NCI-H1694 treated with DMSO at 0.1 percent for 48 hours (cell line): ENCODE data around the gene TCTA.

Experiments
- DNase-seq: peaks from one replicate; lab custom pipeline; 2025; lab: John Stamatoyannopoulos, UW

Gene TCTA

GRCh38 chr3:49410846-49411534 is 1.2 kb upstream of the TCTA start:
- DNase-seq, result no peak

DNA sequence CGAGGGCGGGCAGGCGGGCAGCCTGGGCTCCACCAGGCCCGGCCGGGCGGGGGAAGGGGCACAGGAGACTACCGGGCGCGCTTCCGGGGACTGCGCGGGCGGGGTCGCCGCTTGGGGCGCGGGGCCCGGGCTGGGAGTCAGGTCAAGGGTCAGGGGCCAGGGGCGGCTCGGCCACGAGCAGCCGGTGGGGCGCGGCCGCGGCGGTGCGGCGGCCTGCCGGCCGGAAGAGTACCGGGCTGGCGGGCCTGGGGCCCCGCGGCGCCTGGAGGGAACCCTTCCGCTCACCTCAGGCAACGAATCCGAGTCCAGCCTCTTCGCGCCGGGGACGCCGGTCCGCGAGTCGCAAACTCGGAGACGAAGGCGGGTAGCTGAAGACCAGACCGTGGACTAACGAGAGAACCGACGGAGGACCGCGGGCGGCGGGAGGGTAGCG is 672 bp upstream of the TCTA start:
- DNase-seq, result no peak

DNA sequence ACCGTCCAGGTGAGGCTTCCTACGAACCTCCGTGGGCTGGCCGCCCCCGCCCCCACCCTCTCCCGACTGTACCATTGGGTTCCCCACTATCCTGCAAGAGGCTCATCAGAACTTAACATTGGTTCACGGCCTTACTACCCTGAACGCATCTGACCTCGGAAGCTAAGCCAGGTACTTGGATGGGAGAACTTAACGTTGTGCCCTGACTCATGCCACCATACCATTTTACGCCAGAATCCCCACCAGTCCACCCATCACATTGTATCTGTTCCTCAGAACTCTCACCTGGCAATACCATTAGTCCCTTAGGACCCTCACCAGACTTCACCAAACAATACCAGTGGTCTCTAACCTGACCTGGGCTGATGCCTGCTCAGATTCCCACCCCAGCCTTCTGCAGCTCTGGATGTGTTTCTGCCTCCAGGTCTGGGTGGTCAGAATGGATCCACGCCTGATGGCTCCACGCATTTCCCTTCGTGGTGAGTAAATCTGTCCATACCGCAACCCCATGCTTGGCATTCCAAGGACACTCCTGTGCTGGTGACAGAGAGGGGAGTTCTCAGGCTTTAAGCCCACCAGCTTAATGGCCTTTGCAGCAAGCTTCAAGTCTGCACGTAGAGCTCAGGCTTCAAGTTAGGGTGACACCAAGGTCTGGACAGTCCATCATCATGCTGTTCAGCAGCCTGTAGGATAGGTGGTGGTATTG is 562 bp downstream of the TCTA start:
- no peak for DNase-seq

DNA sequence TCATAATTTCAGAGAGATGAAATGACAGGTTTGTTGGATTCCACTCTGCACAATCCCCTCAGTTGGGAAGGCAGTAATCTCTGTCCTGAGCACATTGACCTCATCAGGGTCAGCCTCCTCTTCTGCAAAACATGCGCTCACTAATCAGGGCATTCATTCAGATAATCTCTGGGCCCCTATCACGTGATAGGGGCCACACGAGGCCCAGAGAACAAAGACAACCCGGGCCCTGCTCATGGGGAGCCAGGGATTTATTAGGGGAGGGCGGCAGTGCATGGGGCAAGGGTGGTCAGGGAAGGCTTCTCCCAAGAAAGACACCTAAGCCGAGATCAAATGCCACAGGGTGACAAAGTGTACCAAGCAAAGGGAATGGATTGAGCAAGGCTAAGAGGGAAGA is 1.1 kb downstream of the TCTA start:
- no peak for DNase-seq

GRCh38 chr3:49414753-49415152 is 2.5 kb downstream of the TCTA start:
- DNase-seq, result no peak

DNA sequence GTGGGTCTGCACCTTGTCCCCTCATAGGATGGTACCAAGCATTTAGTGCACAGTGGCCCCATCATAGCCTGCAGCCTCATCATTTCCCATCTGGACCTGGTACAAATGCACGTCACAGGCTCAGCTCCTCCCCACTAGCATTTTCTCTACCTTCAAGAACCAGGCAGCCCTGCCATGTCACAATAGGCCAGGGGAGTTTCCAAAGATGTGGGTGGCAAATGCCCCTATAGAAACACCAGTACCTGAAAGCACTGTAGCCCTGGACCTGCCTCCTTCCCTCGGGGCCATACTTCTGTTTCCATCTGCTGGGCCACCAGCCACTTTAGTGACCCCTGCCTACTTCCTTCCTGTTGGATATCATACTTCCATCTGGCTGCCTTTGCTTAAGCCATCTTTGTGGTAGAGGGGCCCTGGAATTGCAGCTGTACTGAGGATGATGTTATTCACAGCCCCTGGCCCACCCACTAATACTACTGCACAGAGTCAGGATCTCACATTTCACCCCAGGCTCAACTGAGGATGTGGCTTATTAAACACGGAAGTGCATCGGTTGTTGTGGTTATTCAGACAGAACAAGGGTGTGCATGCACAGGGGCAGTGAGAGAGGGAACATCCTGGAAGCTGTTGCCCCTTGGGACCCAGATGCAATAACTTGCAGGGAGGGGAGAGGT is 3.8 kb downstream of the TCTA start:
- DNase-seq, result no peak

- DNase-seq, result no peak
Observed at GRCh38 chr3:49416867-49417266, 4.6 kb downstream of the TCTA start.

DNA sequence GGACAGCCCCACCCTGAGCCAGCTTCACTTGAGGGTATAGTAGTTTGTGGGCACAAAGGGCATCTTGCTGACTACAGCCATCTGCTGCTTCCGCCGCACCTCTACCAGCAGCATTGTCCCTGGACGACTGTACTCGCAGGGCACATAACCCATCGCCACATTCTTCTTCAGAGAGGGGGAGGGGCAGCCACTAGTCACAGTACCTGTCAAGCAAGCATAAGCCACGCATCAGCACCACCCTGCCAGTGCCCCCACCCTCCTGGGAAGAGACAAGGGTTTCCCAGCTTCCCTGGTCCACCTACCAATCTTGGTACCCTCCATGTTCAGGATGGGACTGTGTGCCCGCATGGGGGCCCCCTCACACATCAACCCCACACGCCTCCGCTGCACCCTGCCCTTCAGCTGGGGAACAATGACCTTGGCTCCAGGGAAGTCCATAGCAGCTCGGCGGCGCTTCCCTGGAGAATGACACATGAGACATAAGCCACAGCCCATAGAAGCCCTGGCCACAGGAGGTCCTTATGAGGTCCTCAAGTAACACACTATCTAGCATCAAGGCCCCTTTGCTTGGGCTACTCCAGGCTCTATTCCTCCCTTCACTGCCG is 5.4 kb downstream of the TCTA start:
- no peak for DNase-seq

- DNase-seq, result no peak
Observed at GRCh38 chr3:49421890-49422378, 9.7 kb downstream of the TCTA start.

DNA sequence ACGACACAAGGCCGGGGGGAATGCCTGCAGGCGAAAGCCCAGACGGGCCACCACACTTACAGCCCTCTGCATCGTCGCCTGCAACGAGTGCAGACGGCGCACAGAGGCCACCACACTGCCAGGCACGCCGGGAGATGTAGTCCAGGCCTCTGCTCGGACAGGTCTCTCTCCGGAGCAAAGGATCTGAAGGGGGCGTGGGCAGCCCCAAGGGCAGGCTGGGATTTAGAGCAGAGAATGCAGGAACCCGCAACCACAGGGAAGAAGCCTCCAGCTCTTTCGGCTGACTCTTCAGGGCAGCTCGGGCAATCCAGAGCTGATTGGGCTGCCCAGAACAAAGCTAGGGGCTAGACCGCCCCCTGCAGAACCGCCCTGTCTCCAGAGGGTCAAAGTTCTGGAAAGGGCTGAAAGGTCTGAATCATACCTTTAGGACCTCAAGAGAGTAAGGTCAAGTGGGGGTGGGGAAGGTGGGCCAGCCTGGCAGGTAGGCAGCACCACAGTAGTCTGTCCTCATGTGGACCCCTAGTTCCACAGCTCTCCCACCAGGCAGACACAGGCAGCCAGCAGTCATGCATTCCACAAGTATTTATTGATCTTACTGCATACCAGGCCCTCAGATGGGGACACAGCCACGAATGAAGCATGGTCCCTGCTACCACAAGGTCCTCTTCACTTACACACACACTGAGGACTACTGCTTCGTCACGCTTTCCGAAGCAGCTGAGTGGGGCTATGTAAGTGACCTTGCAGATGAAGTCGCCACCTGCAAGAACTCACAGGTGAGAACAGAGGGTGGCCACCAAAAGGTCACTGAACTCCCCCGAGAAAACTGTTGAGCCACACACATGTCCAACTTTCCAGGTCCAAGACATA is 10.4 kb downstream of the TCTA start, which contains the start of gene AMT:
Gene AMT, minus strand, starts transcription at position 95 of the 870 bp plus-strand sequence. Its CDS starts 23 bp downstream, at position 72.
- no peak for DNase-seq

DNA sequence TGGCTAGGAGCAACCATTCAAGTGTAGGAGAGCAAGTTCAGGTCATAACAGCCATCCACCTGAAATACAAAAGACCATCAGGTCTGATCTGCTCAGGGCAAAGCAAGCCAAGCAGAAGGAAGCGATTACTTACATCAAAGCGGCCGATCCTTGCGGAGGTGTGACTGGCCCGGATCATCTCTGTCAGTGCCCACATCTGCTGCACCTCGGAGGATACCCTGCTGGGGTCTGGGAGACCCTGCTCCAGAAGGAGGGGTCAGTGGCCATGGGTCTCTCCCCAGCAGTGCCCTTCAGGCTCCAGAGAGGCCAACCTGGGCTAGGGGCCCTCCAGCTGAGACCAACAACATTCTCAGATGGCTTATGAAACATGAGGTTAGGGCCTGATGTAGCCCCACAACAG is 12.6 kb downstream of the TCTA start:
- DNase-seq, result no peak

DNA sequence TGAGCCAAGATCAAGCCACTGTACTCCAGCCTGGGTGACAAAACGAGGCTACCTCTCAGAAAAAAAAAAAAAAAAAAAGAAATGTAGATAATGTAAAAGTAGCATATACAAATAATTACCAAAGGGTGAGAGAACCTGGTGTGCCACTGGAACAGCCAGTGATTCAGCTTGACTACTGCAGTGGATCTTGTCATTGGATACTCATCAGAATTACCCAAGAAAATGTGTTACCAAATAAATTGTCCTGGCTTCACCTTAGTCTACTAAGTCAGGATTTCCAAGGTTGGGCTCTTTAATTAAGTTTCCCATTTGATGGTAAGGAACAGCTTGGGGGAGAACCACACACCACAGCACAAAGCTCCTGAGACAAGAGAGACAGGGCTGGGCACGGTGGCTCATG is 15.4 kb downstream of the TCTA start:
- no peak for DNase-seq

GRCh38 chr3:49428752-49429080 is 16.5 kb downstream of the TCTA start:
- no peak for DNase-seq

DNA sequence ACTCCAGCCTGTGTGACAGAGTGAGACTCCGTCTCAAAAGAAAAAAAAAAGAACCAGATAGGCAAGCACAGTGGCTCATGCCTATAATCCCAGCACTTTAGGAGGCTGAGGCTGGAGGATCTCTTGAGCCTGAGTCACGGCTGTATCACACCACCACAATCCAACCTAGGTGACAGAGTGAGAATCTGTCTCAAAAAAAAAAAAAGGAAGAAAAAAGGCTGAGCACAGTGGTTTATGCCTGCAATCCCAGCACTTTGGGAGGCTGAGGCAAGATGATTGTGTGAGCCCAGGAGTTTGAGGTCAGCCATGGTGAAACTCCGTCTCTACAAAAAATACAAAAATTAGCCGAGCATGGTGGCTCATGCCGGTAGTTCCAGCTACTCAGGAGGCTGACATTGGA is 22.5 kb downstream of the TCTA start:
- no peak for DNase-seq

- DNase-seq, result no peak
Observed at GRCh38 chr3:49445391-49445790, 33.2 kb downstream of the TCTA start.

DNA sequence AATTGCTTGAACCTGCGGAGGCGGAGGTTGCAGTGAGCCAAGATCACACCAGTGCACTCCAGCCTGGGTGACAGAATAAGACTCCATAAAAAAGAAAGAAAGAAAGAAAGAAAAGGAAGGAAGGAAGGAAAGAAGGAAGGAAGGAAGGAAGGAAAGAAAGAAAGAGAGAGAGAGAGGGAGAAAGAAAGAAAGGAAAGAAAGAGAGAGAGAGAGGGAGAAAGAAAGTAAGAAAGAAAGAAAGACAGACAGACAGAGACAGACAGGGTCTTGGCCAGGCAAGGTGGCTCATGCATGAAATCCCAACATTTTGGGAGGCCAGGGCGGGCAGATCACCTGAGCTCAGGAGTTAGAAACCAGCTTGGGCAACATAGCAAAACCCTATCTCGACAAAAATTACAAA is 41.4 kb downstream of the TCTA start:
- DNase-seq, result no peak

DNA sequence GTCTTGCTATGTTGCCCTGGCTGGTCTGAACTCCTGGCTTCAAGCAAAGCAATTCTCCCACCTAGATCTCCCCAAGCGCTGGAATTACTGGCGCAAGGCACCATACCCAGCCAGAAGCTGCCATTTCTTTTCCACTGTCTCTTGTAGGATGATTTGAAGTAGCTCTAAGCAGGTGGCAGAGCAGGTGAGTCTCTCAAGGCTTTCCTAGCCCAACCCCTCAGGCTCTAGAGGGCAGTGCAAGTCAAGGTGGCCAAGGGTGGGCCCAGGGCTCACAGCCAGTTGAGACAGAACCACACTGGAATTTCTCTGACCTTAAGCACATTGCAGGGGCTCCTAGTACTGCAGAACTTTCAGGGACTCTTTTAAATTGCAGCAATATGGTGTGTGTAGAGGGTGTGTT is 42.2 kb downstream of the TCTA start:
- no peak for DNase-seq

DNA sequence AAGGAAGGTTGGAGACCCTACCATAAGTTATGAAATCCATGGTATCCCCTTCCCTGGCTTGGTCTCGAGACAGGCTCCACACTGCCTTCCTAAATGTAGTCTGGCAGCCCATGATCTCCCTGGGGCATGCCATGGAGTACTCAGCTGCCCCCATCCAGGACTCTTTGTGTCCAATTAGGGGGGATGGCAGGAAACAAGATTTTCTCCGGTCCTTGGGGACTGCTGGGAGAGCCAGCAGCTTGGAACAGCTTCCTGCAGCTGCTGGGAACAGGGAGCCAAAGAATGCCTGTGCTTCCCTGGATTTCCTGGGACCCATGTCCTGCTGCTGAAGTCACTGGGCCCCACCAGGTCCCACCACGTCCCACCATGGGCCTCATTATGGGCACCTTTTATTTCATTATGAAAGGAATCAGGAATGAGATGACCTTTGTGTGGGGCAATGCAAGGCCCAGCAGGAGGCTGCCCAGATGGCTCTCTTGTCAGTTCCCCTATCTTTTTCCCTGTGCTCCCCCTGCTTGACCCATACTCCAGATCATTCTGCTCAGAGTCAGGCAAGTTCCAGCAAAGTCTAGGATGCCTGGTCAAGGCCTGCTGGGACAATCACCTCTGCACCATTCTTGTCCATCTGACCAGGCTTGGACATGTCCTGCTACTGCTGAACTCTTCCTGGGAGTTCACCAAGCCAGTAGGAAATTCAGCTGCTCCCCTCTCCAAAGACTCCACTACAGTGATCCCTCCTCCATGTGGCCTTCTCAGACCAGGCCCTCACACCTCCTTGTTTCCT is 42.9 kb downstream of the TCTA start:
- DNase-seq, result no peak

DNA sequence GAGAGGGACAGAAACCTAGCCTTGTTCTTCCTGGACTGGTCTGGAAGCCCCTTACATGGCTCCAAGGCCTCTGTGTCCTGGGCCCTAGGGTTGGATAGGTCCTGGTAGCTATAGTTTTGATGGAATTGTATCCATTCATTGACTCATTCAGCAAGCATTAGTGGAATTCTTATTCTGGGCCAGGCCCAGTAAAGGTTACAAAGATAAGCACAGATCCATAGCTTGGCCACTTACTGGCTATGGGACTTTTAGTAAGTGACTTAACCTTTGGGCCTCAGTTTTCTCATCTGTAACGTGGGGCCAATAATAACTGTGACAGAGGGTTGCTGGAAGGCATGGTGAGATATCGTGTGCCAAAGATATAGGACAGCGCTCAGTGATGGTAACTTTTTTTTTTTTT is 44.2 kb downstream of the TCTA start:
- DNase-seq, result no peak

DNA sequence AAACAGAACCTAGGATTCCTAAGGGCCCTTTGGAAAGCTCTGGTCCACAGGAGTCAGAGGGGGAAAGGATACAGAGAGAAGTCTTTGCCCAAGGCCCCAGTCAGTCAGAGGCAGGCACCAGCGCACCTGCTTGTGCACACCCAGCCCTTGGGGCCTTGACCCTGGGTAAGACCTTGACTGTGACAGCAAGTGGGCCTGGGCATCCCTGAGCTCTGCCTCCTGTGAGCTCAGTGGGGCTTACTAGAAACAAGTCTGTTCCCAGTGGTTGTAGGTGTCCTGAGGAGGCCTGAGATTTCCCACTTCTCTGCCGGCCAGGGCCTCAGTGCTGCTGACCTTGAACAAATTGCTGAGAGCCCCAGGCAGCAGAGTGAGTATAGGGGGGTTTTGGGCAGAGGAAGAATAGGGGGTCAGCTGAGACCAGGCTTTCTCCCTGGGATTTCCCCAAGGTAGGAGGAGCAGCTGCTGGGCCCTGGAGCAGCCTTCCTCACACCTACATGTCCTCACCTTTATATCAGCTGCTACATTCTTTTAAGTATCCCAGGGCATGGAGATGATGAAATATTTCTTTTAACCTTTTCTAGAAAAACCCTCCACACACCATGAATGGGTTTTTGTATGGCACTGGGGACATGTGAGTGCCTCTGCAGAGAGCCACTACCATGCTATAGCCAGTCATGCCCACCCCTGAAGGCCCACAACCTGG is 48.1 kb downstream of the TCTA start:
- DNase-seq, result no peak
